ENCODE data around the gene DEPDC5. TPM values are rescaled to one million over a fixed set of nuclear protein-coding genes. Genes with fewer than 3 reads are reported as not detected.

DEPDC5 gene
- total RNA-seq, 3 donors from 2014 or later (not counting 1 experiment from before 2014, with no cell fraction given), result 56.7 to 67.9 (median 62.6) TPM

DNA sequence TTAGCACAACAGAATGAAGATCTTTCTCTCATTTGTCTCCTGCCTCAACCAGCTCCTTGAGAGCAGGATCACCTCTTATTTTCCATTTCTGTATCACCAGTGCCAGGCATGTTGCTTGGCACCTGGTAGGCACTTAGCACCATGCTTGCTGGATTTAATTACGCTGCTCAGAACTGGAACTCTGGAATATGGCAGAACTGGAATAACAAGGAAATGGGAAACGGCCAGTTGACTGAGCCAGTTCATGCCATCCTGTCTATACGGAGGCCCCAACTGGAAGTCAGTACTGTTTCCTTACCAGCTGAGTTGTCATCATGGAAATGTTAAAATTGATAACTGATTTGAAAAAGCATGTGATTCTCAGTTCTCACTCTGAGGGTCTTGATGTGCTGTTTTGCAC is 121.0 kb downstream of the DEPDC5 start:
- 96% methylated on average over 3 of the region's 3 CpGs for WGBS (ENCODE audit: insufficient coverage)
- ATAC-seq (no peak), DNase-seq (no peak)
- Histone ChIP-seq H3K9me3 (ENCODE audit: control insufficient read depth, insufficient read depth, low read length) (no peaks in the 10 kb centered on the region), H3K4me1 (ENCODE audit: control insufficient read depth, insufficient read depth, low read length) (peaks cover 50% of the 10 kb centered on the region), H3K36me3 (ENCODE audit: control insufficient read depth, insufficient read depth, low read length) (peaks cover 24% of the 10 kb centered on the region), H3K27ac (ENCODE audit: low read length) (no peak overlapping the region), H3K27me3 (ENCODE audit: control insufficient read depth, insufficient read depth, low read length) (no peaks in the 10 kb centered on the region), H3K4me3 (ENCODE audit: low read length) (no peak overlapping the region)
- Mint-ChIP-seq H3K4me3 (no peak overlapping the region), H3K27ac (no peak overlapping the region), H3K4me1 (peaks cover 26 to 28% of the 10 kb centered on the region in 2 donors), H3K9me3 (no peaks in the 10 kb centered on the region), H3K36me3 (peaks cover 1% of the 10 kb centered on the region), H3K27me3 (ENCODE audit: low read depth in 2 of 2) (no peaks in the 10 kb centered on the region)
- TF ChIP-seq, protein P1, sequence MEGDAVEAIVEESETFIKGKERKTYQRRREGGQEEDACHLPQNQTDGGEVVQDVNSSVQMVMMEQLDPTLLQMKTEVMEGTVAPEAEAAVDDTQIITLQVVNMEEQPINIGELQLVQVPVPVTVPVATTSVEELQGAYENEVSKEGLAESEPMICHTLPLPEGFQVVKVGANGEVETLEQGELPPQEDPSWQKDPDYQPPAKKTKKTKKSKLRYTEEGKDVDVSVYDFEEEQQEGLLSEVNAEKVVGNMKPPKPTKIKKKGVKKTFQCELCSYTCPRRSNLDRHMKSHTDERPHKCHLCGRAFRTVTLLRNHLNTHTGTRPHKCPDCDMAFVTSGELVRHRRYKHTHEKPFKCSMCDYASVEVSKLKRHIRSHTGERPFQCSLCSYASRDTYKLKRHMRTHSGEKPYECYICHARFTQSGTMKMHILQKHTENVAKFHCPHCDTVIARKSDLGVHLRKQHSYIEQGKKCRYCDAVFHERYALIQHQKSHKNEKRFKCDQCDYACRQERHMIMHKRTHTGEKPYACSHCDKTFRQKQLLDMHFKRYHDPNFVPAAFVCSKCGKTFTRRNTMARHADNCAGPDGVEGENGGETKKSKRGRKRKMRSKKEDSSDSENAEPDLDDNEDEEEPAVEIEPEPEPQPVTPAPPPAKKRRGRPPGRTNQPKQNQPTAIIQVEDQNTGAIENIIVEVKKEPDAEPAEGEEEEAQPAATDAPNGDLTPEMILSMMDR (IDR thresholded peaks at IDR 0.05), result no peak
- intact Hi-C loops (cut with micrococcal nuclease), result no loop called here

DNA sequence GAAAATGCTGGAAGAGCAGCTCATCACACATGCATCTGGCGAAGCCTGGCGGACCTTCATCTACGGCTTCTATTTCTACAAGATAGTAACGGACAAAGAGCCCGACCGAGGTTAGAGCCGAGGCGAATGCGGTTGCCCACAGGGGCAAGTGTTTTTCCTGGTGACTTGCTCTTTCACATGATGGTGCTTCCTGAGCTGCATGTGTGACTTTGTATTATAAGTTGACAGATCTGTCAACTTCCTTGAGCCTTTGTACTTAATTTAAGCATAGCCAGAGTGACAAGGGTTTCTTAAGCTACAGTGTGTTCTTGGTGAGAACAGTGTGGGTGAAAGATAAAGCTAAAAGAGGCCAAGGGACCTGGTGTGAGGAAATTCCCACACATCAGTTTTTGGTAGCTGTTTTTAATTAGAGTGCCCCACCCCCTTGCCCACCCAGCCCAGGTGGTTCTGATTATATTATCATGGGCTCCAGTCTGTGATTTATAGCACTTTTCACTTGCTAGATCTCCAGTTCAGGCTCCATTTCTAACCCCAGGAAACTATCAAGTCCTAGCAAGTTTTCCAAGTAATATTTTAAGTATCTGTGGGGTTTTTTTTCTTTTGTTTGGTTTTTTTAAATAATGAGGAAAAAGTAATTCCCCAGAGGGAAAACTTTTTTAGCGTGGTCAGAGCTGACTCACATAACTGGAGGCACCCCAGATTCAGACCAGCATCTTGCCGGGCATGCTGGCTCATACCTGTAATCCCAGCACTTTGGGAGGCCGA is 122.5 kb downstream of the DEPDC5 start:
- peaks cover 40% of the 10 kb centered on the region for H3K4me1 ChIP-seq (ENCODE audit: control insufficient read depth, insufficient read depth, low read length)
- Mint-ChIP-seq H3K27ac (peak overlapping the region; percentile 53 to 59), H3K27me3 (ENCODE audit: low read depth in 2 of 2) (no peaks in the 10 kb centered on the region), H3K36me3 (peaks cover 8% of the 10 kb centered on the region), H3K9me3 (no peaks in the 10 kb centered on the region), H3K4me1 (peaks cover 24% of the 10 kb centered on the region in 2 donors), H3K4me3 (peak overlapping the region; percentile 77)
- H3K27ac ChIP-seq (ENCODE audit: low read length), result no peak overlapping the region
- H3K9me3 ChIP-seq (ENCODE audit: control insufficient read depth, insufficient read depth, low read length), result no peaks in the 10 kb centered on the region
- DNase-seq, result peak; percentile 11 to 35
- TF ChIP-seq, protein P1 (IDR thresholded peaks at IDR 0.05), result no peak
- H3K27me3 ChIP-seq (ENCODE audit: control insufficient read depth, insufficient read depth, low read length), result no peaks in the 10 kb centered on the region
- no peak overlapping the region for H3K4me3 ChIP-seq (ENCODE audit: low read length)
- peak; percentile 67 to 86 (median 76) for ATAC-seq
- intact Hi-C loops (cut with micrococcal nuclease), result no loop called here
- WGBS (ENCODE audit: insufficient coverage), result 48% methylated on average over 12 of the region's 12 CpGs
- peaks cover 22% of the 10 kb centered on the region for H3K36me3 ChIP-seq (ENCODE audit: control insufficient read depth, insufficient read depth, low read length)

DNA sequence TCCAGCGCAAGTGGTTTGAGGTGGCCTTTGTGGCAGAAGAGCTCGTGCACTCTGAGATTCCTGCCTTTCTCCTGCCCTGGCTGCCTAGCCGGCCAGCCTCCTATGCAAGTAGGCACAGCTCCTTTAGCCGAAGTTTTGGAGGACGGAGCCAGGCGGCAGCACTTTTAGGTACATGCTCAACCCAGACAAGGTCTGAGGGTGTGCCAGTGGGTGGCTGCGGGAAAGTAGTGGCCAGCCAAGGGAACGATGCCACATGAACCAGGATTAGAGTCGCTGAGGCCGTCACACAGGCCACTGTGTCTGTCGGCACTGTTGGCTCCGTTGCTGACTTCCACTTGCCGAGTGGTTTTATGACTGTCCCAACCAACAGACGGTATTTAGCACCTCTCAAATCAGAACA is 125.8 kb downstream of the DEPDC5 start:
- Mint-ChIP-seq H3K4me1 (peaks cover 17 to 29% of the 10 kb centered on the region in 2 donors), H3K9me3 (no peaks in the 10 kb centered on the region), H3K27ac (no peak overlapping the region), H3K27me3 (ENCODE audit: low read depth in 2 of 2) (no peaks in the 10 kb centered on the region), H3K36me3 (peaks cover 8% of the 10 kb centered on the region), H3K4me3 (no peak overlapping the region)
- TF ChIP-seq, protein P1 (IDR thresholded peaks at IDR 0.05), result no peak
- H3K4me1 ChIP-seq (ENCODE audit: control insufficient read depth, insufficient read depth, low read length), result peaks cover 26% of the 10 kb centered on the region
- DNase-seq (no peak), ATAC-seq (no peak)
- no peaks in the 10 kb centered on the region for H3K27me3 ChIP-seq (ENCODE audit: control insufficient read depth, insufficient read depth, low read length)
- WGBS (ENCODE audit: insufficient coverage), result 98% methylated on average over 14 of the region's 14 CpGs
- no peak overlapping the region for H3K27ac ChIP-seq (ENCODE audit: low read length)
- H3K36me3 ChIP-seq (ENCODE audit: control insufficient read depth, insufficient read depth, low read length), result peaks cover 25% of the 10 kb centered on the region
- intact Hi-C loops (cut with micrococcal nuclease), result no loop called here
- H3K4me3 ChIP-seq (ENCODE audit: low read length), result no peak overlapping the region
- H3K9me3 ChIP-seq (ENCODE audit: control insufficient read depth, insufficient read depth, low read length), result no peaks in the 10 kb centered on the region
